ENCODE results near the gene KCNMB2.

Gene KCNMB2

GRCh38 chr3:178669758-178670157 lies 133.5 kb downstream of the KCNMB2 start:
- DNase-seq: no peak
- Mint-ChIP-seq H3K4me1 (peaks cover 7 to 12% of the 10 kb centered on the region in 2 donors), H3K4me3 (no peak overlapping the region), H3K27me3 (no peaks in the 10 kb centered on the region), H3K9me3 (no peaks in the 10 kb centered on the region), H3K27ac (no peak overlapping the region), H3K36me3 (no peaks in the 10 kb centered on the region)
- ATAC-seq (replicated peaks): peak in 1 of 2 donors; percentile 52

- Mint-ChIP-seq H3K36me3 (no peaks in the 10 kb centered on the region), H3K4me1 (peaks cover 7 to 12% of the 10 kb centered on the region in 2 donors), H3K9me3 (no peaks in the 10 kb centered on the region), H3K4me3 (no peak overlapping the region), H3K27me3 (no peaks in the 10 kb centered on the region), H3K27ac (no peak overlapping the region)
- ATAC-seq (replicated peaks) (no peak), DNase-seq (no peak)
Measured at GRCh38 chr3:178671377-178671776, 135.1 kb downstream of the KCNMB2 start.

- DNase-seq (no peak), ATAC-seq (replicated peaks) (no peak)
- Mint-ChIP-seq H3K9me3 (no peaks in the 10 kb centered on the region), H3K4me3 (no peak overlapping the region), H3K36me3 (no peaks in the 10 kb centered on the region), H3K4me1 (peaks cover 9 to 12% of the 10 kb centered on the region in 2 donors), H3K27ac (no peak overlapping the region), H3K27me3 (no peaks in the 10 kb centered on the region)
Measured at GRCh38 chr3:178671791-178672190, 135.6 kb downstream of the KCNMB2 start.

- Mint-ChIP-seq H3K4me1 (peaks cover 10 to 12% of the 10 kb centered on the region in 2 donors), H3K36me3 (no peaks in the 10 kb centered on the region), H3K27ac (no peak overlapping the region), H3K27me3 (no peaks in the 10 kb centered on the region), H3K4me3 (no peak overlapping the region), H3K9me3 (no peaks in the 10 kb centered on the region)
- ATAC-seq (replicated peaks) (no peak), DNase-seq (no peak)
Measured at GRCh38 chr3:178672275-178672674, 136.0 kb downstream of the KCNMB2 start.

GRCh38 chr3:178673529-178673928 lies 137.3 kb downstream of the KCNMB2 start:
- Mint-ChIP-seq H3K4me1 (peaks cover 11 to 12% of the 10 kb centered on the region in 2 donors), H3K9me3 (no peaks in the 10 kb centered on the region), H3K27me3 (no peaks in the 10 kb centered on the region), H3K36me3 (no peaks in the 10 kb centered on the region), H3K4me3 (no peak overlapping the region), H3K27ac (no peak overlapping the region)
- no peak for ATAC-seq (replicated peaks)
- no peak for DNase-seq

- no peak overlapping the region for H3K27ac Mint-ChIP-seq
- no peak overlapping the region for H3K4me3 Mint-ChIP-seq
- H3K9me3 Mint-ChIP-seq: no peaks in the 10 kb centered on the region
- ATAC-seq (replicated peaks) (no peak), DNase-seq (no peak)
- no peaks in the 10 kb centered on the region for H3K36me3 Mint-ChIP-seq
- H3K4me1 Mint-ChIP-seq: peaks cover 0 to 5% of the 10 kb centered on the region in 2 donors
- no peaks in the 10 kb centered on the region for H3K27me3 Mint-ChIP-seq
Measured at GRCh38 chr3:178676077-178676476, 139.8 kb downstream of the KCNMB2 start.

- Mint-ChIP-seq H3K9me3 (peaks cover 0 to under 1% of the 10 kb centered on the region in 2 donors), H3K4me3 (no peak overlapping the region), H3K36me3 (no peaks in the 10 kb centered on the region), H3K4me1 (peaks cover 0 to 5% of the 10 kb centered on the region in 2 donors), H3K27ac (no peak overlapping the region), H3K27me3 (no peaks in the 10 kb centered on the region)
- DNase-seq (no peak), ATAC-seq (replicated peaks) (peak; percentile 64 to 81)
Measured at GRCh38 chr3:178676942-178677790, 140.9 kb downstream of the KCNMB2 start.

- Mint-ChIP-seq H3K4me3 (no peak overlapping the region), H3K27me3 (no peaks in the 10 kb centered on the region), H3K4me1 (peaks cover 0 to 5% of the 10 kb centered on the region in 2 donors), H3K36me3 (no peaks in the 10 kb centered on the region), H3K9me3 (peaks cover 0 to 2% of the 10 kb centered on the region in 2 donors), H3K27ac (no peak overlapping the region)
- DNase-seq (no peak), ATAC-seq (replicated peaks) (no peak)
Measured at GRCh38 chr3:178677961-178678360, 141.7 kb downstream of the KCNMB2 start.

GRCh38 chr3:178680037-178680436 lies 143.8 kb downstream of the KCNMB2 start:
- Mint-ChIP-seq H3K27ac (no peak overlapping the region), H3K4me3 (no peak overlapping the region)

GRCh38 chr3:178680489-178680888 lies 144.3 kb downstream of the KCNMB2 start:
- no peaks in the 10 kb centered on the region for H3K27me3 Mint-ChIP-seq
- no peaks in the 10 kb centered on the region for H3K36me3 Mint-ChIP-seq
- DNase-seq (no peak), ATAC-seq (replicated peaks) (no peak)
- H3K4me3 Mint-ChIP-seq: no peak overlapping the region
- H3K27ac Mint-ChIP-seq: no peak overlapping the region
- peaks cover 0 to 2% of the 10 kb centered on the region in 2 donors for H3K9me3 Mint-ChIP-seq
- peaks cover 0 to 5% of the 10 kb centered on the region in 2 donors for H3K4me1 Mint-ChIP-seq

More at GRCh38 chr3:178680037-178680436, 143.8 kb downstream of the KCNMB2 start:
- ATAC-seq (replicated peaks) (no peak), DNase-seq (no peak)
- Mint-ChIP-seq H3K36me3 (no peaks in the 10 kb centered on the region), H3K4me1 (peaks cover 0 to 5% of the 10 kb centered on the region in 2 donors), H3K27me3 (no peaks in the 10 kb centered on the region), H3K9me3 (peaks cover 0 to 2% of the 10 kb centered on the region in 2 donors)

- H3K9me3 Mint-ChIP-seq: peaks cover 0 to 2% of the 10 kb centered on the region in 2 donors
- no peaks in the 10 kb centered on the region for H3K36me3 Mint-ChIP-seq
- no peaks in the 10 kb centered on the region for H3K4me1 Mint-ChIP-seq
- DNase-seq: no peak
- no peaks in the 10 kb centered on the region for H3K27me3 Mint-ChIP-seq
- no peak for ATAC-seq (replicated peaks)
- no peak overlapping the region for H3K27ac Mint-ChIP-seq
- no peak overlapping the region for H3K4me3 Mint-ChIP-seq
Measured at GRCh38 chr3:178684881-178685590, 148.8 kb downstream of the KCNMB2 start.

- H3K4me1 Mint-ChIP-seq: no peaks in the 10 kb centered on the region
- DNase-seq (no peak), ATAC-seq (replicated peaks) (no peak)
- peaks cover 0 to 4% of the 10 kb centered on the region in 2 donors for H3K9me3 Mint-ChIP-seq
- H3K36me3 Mint-ChIP-seq: no peaks in the 10 kb centered on the region
- H3K4me3 Mint-ChIP-seq: no peak overlapping the region
- H3K27me3 Mint-ChIP-seq: no peaks in the 10 kb centered on the region
- no peak overlapping the region for H3K27ac Mint-ChIP-seq
Measured at GRCh38 chr3:178685591-178685906, 149.3 kb downstream of the KCNMB2 start.

GRCh38 chr3:178686826-178687225 lies 150.6 kb downstream of the KCNMB2 start:
- Mint-ChIP-seq H3K9me3 (peaks cover 0 to 4% of the 10 kb centered on the region in 2 donors), H3K4me3 (no peak overlapping the region), H3K4me1 (no peaks in the 10 kb centered on the region), H3K27ac (no peak overlapping the region), H3K27me3 (no peaks in the 10 kb centered on the region), H3K36me3 (no peaks in the 10 kb centered on the region)
- DNase-seq: no peak
- no peak for ATAC-seq (replicated peaks)

- Mint-ChIP-seq H3K36me3 (no peaks in the 10 kb centered on the region), H3K27me3 (no peaks in the 10 kb centered on the region), H3K4me3 (no peak overlapping the region), H3K27ac (no peak overlapping the region), H3K4me1 (no peaks in the 10 kb centered on the region), H3K9me3 (peaks cover 9 to 12% of the 10 kb centered on the region in 2 donors)
- DNase-seq (no peak), ATAC-seq (replicated peaks) (no peak)
Measured at GRCh38 chr3:178690571-178690970, 154.3 kb downstream of the KCNMB2 start.

- no peaks in the 10 kb centered on the region for H3K4me1 Mint-ChIP-seq
- no peak overlapping the region for H3K27ac Mint-ChIP-seq
- no peak for ATAC-seq (replicated peaks)
- no peak for DNase-seq
- H3K36me3 Mint-ChIP-seq: peaks cover 0 to 3% of the 10 kb centered on the region in 2 donors
- no peak overlapping the region for H3K4me3 Mint-ChIP-seq
- H3K9me3 Mint-ChIP-seq: peaks cover 18 to 39% of the 10 kb centered on the region in 2 donors
- no peaks in the 10 kb centered on the region for H3K27me3 Mint-ChIP-seq
Measured at GRCh38 chr3:178699364-178699763, 163.1 kb downstream of the KCNMB2 start.
